CD1c-positive myeloid dendritic cell (primary cell): ENCODE results near the gene RTN4RL1.

Experiments used
- DNase-seq: peaks from one replicate; pipeline ENCODE4 v3.0.0-alpha.2; 2016; ENCODE audit errors: extremely low spot score

The RTN4RL1 gene

DNA sequence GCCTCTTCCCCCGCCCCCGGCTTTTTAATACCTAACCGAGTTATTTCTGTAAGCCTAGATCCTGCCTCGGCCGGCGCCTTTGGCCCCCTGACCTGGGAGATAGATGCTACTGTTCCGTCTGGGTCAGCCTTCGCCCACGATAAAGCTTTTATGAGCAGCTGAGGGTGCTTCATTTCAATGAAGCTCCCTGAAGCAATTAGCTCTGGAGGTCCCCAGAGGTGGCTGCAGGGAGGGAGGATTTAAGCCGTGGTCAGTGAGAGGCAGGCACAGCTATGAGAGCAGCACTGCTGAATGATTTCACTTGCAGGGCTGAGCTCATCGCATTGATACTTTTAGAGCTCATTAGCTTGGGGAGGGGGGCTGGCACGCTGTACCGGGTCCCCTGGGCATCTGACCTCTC lies 105.9 kb downstream of the RTN4RL1 start:
- DNase-seq: no peak

DNA sequence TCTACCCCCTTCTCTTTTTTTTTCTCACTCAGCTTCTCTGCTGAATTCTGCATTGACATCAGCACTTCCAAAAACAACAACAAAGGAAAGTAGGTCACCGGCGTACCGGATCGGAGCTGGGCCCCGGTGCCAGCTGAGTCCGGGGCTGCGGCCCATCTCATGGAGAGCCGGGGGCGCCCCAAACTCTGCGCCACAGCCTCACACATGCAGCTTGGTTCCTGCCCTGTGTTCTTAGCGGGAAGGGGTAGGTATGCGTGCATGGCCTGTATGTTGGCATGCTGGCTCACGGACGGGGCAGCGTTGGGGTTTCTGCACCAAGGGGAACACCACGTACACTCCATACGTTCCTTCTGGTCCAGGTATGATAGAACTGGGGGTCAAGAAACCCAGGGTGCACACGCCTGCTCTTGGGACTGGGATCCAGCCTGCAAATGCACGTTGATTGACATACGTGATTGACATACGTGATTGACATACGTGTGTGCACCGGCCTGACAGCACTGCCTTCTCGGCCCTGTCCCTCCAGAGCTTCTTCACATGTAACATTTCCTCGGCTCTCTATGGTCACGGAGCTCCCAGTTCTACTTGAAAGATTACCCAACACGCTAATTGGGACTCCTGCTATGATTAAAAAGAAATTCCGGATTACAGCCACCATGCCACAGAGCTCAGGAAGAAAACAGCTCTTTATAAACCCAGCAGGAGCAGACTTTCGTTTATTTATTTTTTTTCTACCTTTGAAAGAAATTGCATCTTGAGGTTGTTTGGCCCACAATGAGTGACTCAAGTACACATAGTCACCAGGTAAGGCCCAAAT lies 106.6 kb downstream of the RTN4RL1 start:
- no peak for DNase-seq

DNA sequence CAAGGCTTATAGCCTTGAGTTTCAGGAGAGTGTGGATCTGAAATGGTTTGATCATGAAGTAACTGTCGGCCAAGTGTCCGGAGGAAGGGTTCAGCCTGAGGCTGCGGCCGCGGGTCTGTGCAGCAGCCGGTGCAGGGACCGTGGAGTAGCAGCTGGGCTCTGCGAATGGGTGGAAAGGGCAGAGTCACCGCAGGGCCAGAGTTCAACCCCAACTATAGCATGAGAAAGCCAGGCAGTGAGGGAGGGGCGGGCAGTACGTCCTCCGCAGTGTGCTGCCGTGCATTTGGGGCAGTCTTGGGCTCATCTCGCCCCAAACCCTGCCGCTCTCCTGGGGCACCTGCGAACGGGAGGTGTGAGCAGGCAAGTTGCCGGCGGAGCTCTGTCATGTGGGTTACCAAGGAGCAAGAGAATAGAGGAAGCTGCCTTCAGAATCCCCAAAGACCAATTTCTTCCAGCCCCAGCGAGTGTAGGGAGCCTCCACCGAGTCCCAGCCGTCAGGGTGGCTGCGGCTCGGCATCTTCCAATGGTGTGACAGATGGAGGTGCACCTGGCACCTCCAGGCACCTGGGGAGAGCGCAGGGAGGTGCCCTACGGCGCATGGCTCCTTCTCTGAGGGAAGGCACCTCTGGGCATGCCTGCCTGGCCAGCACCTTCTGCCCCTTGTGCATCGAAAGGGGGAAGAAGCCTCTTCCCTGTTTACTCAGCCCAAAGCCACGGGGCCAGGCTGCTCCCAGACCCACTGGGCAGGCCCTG lies 108.0 kb downstream of the RTN4RL1 start:
- DNase-seq: no peak

DNA sequence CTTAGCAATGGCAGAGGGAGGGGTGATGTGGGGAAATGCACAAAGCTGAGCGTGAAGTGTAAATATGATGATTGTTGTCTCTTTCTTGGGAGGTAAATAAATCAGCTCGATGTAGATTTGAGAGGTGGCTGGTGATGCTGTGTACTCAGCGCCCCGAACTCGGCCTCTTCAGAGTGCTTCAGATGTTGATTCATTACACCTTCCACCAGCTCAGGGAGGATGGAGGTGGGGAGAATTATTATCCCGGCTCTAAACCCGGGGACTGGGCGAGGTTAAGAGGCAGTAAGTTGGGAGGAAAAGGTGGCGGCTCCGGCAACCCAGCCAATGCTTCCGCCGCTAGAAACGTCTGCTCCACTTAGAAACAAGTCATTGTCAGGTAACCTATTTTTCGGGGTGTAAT lies 108.8 kb downstream of the RTN4RL1 start:
- no peak for DNase-seq

DNA sequence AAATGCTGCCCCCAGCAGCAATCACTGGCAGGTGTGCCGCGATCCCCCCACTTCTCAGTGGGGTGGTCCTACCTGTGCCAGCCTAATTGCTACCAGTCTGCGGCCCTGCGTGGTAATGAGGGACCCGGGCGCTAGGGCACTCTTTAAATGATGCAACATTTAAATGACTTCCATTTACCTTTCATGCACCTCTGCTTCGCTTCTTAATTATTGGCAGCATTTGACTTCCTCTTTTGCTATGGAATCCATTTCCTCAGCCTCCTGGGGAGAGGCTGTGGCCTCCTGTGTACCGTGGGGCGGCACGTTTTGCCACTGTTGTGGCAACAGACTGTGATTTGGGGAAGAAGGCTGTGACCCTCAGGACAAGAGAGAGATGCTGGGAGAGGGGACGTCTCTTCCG lies 109.2 kb downstream of the RTN4RL1 start:
- DNase-seq: peak; percentile 24

DNA sequence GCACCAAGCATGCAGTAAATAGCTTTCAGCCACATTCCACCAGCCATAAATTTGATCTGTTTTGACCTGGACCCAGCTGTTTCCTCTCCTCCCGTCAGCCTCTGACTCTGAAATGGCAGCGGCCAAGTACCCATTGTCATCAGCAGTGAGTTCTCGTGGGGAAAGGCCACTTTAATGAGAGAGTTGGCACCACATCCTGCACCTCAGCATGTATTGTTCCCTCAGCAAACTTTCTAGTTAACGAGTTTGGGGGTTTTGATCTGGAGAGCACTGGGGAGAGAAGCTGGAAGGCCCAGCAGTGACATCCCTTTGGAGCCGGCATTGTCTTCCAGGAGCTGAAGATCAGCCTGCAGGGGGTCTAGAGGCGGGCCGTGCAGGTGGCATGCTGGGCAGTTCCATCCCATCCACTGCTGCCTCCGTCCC lies 110.5 kb downstream of the RTN4RL1 start:
- no peak for DNase-seq

DNA sequence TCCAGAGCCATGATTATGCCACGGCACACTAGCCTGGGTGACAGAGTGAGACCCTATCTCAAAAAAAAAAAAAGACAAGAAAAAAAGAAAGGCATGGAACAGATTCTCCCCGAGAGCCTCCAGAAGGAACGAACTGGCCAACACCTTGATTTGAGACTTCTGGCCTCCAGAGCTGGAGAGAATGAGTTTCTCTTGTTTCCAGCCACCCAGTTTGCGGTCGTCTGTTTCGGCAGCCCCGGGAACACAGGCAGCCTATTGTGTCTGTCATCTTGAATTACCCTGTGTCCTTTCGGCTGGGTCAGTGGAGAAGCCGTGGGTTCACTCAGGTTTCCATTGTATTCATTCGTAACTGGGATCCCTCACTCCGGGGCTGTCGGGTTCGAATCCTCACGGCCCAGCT lies 111.4 kb downstream of the RTN4RL1 start:
- no peak for DNase-seq

DNA sequence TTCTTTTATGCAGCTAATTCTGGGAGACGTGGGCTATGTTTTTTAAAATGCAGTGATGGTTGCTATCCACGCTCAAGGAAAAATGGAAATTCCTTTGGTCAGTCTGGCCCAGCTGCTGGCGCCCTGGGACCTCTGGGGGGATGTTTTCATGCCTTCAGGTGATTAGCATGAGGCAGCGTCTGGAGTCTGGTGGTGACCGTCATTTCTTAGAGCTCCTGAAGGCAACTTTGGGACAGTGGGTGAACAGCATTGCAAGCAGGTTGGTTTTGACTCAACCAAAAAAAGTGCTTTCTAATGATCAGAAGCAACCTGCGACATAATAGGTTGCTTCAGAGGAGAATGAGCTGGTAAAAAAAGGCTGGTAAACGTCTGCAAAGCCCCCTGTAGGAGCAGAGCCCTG lies 113.0 kb downstream of the RTN4RL1 start:
- no peak for DNase-seq

DNA sequence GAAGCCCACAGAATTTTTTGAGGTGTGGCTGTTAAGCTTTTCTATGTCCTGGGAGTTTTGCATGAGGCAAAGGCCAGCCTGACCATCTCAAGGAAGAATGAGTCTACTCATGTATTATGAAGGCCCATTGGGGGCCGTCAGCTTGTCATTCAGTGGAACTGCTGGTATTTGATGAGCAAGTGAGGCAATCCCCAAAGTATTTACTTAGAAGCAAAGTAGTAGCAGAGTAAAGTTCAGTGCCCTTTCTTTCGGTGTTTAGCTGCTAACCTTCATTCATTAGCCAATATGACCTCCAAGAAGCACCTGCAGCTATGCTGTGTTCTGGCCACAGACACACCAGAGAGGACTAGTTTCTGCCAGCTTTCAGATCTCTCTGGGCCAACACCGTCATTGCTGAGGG lies 115.1 kb downstream of the RTN4RL1 start:
- no peak for DNase-seq

DNA sequence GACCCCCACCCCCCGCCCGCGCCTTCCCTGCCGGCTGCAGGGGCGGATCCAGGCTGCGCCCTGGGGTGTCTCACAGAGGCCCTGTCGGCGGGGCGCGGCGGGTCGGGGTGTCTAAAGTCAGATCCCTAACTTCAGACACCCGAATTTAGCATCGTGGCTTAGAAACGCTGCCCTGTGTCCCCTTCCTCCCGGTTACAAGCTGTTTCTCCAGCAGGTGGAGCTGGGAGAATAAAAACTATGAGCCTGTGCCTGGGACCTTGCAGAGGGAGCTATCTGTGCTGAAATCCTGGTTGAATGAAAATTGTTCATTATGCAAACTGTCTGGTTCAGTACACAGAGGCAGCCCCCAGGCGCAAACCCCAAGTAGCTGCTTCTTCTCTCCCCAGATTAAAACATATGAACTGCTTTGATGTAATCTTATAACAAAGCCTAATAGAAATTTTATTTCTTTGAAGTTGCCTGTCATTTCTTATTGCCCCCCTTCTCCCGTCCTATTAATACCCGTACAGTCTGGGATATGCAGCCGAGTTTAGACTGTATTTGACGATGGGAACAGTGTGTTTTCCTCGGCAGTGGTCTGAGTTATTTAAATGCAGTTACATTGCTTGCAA lies 116.3 kb downstream of the RTN4RL1 start:
- peak; percentile 42 for DNase-seq

DNA sequence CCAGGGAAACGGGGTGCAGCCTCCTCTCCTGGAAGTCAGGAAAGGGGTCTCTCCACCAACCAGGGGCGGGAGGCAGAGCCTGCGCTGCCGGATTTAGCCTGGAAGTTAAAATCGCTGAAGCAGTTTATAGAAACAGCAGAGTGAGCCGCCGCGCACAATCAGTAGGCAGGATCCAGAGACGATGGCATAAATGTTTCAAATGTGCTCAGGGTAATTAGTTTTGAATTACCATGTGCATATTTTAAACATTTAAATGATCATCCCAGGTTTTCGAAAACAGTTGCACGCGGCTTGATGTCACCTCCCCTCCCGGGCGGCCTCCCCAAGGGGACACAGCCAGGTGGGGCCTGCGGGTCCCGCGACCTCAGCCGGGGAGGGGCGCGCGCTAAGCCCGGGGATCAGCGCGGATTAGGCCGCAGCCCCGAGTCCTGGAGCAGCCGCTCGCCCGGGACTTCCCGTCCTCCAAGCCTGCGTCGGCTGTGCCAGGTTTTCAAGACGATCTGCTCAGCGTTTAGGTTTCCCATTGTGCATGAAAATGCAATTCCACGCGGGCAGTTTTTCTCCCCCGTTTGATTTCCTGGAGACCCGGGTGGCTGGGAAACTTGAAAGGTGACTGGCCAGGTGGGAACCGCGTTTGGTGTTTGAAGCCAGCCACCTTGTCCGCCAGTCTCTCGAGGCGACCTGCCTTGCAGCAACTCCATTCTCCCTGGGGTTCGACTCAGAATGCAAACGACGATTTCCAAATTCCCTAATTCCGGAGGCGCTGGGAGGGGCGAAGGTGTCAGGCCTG lies 117.0 kb downstream of the RTN4RL1 start:
- DNase-seq: peak; percentile 8

DNA sequence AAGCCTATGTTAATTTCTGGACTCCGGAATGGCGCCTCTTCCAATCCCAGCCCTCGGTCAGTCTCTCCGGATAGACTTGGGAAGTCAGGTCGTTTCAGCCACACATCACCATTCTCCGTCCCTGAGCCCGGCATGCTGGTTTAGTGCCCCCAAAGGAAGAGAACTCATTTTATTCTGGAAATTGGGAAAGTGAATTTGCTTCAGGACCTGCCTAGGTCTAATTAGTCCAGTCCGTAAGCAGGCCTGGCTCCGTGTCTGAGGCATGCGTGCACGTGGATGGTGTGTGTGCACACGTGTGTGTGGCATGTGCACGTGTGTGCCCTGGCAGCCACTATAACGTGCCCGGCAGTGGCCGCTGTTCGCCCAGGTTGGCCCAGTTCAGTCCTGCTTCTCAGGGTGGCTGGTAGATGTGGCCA lies 117.9 kb downstream of the RTN4RL1 start:
- DNase-seq: no peak

DNA sequence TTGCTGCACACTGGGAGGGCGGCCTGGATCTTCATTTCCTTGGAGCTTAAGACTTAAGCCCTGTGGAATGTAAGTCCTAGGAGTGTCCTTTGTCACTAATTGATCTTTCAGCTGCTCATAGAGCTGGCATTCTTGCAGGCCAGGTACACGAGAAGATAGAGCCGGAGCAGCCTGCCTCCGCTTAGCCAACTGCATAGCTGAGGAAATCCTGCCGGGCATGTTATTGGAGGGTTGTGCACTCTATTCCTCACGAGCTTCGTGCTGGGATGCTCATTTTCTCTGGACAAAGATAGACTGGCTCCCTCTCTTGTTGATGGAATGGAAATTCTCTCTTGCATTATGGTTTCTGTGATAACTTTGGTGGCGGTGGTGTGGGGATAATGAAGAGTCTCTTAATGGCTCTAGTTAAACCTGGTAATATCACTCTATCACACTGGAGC lies 118.5 kb downstream of the RTN4RL1 start:
- DNase-seq: no peak

DNA sequence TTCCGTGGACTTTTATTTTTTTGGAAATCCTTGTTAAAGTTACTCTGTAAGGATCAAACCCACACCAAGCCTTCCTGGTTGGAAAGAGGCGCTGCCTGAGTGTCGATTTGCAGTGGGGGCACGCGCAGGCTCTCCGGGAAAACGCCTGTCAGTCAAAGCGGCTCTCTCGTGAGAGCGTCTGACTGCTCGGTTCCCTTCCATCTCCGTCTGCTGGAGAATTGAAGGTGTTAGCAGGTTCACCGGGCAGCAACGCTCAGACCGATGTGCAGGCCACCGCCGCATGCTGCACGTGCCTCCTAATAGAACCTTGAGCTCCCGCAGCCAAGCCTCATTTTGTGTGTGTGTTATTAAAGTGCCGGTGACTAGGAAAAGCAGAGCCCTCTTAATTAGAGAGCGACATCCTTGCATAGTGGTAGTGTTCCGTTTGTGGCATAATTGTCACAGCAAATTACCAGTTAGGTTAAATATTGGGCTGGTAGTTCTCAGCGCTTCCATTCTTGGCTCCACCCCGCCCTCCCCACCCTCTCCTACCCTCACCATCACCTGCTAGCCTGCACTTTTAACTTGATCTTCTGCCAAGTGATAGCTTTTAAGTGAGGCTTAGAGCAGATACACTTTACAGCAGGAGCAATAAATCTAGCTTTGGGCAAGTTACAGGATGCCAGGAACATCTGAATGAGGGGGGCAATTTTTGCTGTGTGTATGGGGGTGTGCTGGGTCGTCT lies 119.8 kb downstream of the RTN4RL1 start:
- DNase-seq: no peak

DNA sequence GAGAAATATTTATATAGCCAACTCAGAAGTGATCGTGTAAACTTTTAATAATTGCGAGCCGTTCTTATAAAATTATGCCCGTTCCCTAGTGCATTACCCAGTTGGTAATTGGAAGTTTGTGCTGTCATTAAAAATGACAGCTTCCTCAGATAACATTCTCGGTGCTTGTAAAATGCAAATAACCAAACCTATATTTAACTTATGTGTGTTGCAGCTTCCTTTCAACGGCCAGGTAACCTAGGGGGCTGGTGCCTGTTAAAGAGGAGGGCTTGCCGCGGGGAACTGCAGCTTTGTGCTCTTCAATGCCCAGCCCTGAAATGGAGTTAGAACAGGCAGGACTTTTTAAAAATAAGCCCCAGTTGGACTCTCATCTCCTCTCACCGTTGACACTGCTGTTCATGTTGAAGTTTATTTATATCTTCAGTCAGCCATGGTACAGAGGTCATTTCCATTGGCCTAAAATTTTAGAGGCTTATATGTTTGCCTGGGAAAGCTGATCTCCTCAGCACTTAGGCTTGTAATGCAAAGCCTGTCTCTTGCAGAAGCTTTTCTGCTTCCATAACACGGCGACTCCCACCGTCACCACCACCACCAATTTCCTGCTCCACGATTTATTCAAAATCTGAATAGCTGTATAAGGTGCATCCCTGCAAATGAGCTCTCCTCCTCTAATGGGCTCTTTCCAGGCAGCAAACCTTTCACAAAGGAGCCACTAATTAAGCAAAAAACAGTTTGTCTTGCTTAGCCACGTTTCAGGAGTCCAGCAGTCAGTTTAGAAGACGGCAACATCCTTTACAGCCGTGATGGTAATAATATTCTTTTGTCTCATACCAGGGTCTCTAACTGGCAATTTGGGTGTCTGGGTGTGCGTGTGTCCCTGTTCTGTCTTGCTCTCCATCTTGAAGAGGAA lies 120.6 kb downstream of the RTN4RL1 start:
- no peak for DNase-seq

DNA sequence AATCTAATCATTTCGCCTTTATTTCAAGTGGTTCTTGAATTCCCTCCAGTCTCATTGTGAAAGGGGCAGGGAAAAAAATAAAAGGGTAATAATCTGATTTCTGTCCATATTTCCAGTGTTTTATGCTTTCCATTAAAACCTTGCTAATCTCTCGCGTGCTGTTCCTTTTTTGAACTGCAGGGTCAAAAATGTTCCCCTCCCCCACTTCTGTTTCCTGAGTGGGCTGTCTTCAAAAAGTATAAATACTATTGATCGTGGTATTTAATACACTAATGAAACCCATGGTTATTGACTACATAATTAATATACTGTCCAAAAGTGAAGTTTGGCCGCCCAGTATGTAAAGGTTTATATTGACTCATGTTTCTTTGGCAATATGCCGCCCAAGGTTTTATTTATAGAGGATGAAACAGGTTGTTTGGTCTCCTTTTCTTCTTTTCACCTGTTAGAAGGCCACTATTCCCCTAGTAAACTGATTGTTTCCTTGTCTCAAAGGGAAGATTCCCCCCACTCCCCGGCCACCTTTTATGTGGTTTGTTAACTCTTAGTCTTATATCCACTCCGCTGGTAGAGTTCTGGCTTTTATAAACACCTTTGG lies 125.6 kb downstream of the RTN4RL1 start:
- DNase-seq: no peak

DNA sequence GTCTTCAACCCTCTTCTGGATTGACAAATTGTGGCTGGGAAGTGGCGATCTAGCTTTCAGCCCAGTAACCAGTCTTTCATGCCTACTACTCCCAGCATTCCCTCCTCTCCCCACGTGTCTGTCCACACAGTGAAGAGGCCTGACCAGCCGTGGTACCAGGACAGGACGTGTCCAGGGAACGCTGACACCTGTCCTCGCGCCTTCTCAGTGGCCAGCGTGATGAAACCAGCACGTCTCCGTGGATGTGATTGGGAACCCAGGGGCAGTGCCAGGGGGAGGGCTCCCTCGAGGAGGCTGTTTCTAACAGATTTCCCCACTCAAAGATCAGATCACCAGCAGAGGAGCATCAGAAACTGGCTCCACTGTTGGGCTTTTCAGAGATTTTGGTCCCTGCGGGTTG lies 126.3 kb downstream of the RTN4RL1 start:
- no peak for DNase-seq

DNA sequence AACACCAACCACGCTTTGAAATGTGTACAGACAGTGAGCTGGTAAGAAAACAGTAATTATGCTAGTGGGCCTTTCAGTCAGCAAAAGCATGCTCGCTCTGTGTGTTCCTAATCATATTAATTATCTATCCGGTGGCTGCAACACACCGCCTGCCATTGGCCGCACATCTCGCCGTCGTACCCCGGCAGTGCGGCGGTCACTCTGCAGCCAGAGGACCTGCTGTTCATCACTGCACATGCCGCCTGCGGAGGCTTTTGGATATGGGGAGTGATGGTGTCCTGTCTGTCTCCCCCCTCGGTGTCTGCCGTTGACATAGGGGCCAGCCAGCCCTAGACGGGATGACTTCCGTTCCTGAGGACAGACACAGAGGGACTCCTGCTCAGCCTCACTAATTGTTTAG lies 126.8 kb downstream of the RTN4RL1 start:
- DNase-seq: no peak

DNA sequence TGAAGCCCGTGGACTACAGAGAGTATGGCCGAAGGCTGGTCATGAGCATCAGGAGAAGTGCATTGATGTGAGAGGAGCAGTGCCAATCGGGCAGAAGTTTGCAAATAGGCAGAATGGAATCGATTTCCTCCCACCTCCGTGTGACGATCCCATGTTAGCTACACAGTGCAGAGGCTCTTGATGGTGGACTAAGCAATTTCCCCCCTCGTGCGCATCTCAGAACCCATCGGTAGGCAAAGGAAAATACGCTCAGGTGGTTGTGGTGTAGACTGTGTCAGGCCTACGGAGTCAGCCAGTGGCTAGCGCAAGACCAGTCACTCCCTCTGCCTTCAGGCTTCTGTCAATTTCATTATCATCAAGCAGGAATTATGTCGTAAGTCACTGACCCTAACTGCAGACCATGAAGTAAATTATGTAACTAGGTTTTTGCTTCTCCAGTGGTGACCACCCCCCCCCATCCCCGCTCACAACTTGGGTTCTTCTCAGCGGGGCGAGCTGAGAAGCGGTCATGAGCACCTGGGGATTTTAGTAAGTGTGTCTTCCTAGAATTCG lies 128.0 kb downstream of the RTN4RL1 start:
- DNase-seq: no peak
